Colonic mucosa (tissue), 4 donors: ENCODE data around the gene MTURN. TPM values are rescaled to one million over a fixed set of nuclear protein-coding genes. Genes with fewer than 3 reads are reported as not detected.

Source experiments
- DNase-seq: peaks from one replicate; pipeline ENCODE4 v3.0.0-alpha.2; 2020
- H3K27ac ChIP-seq: fragments of 200-600 bp; one replicate; pipeline ENCODE4 v1.8.0; 2021
- H3K27me3 ChIP-seq: fragments of 200-600 bp; one replicate; pipeline ENCODE4 v1.8.0; 2021
- H3K36me3 ChIP-seq: fragments of 200-600 bp; one replicate; pipeline ENCODE4 v1.8.0; 2021
- H3K4me1 ChIP-seq: fragments of 200-600 bp; one replicate; pipeline ENCODE4 v1.8.0; 2021; ENCODE audit warnings: mild to moderate bottlenecking
- H3K4me3 ChIP-seq: fragments of 200-600 bp; one replicate; pipeline ENCODE4 v1.8.0; 2021
- H3K9ac ChIP-seq, 2 donors: one replicate each; pipeline ENCODE4 v1.7.0; 2013; ENCODE audit warnings: control low read depth in 2 of 2, low read depth in 2 of 2, low read length in 2 of 2
- H3K9me3 ChIP-seq: fragments of 200-600 bp; one replicate; pipeline ENCODE4 v1.8.0; 2021
- CTCF ChIP-seq: fragments of 200-600 bp; IDR thresholded peaks from one replicate; pipeline ENCODE4 v1.8.0; 2022; ENCODE audit warnings: antibody characterized with exemption, mild to moderate bottlenecking
- intact Hi-C: fragments of 100-400 bp; cut with DNase I; formaldehyde crosslinking; loops from one replicate; pipeline ENCODE4 v1.14.1; 2022
- total RNA-seq, 2 donors: library from RNA; stranded (reverse); fragmentation: NEBNext Ultra II Directional in 1 of 2; extraction: Animal tissue kit (Norgen Biotek cat#: 25700) in 1 of 2; gene quantifications; one replicate each; pipeline ENCODE4 v1.2.1, GENCODE V29; 2021
- donor health status: healthy.
- donor health status: DM: no; HTN: no; CAD: no.
- donor health status: DM: no; HTN: no; CAD: no.

The MTURN gene
- total RNA-seq, 2 donors from 2014 or later, result 8.0 to 10.8 TPM

- H3K9me3 ChIP-seq, result no peaks in the 10 kb centered on the region
- no peak overlapping the region for H3K4me3 ChIP-seq
- no peaks in the 10 kb centered on the region for H3K36me3 ChIP-seq
- intact Hi-C loops, result no loop called here
- no peak for DNase-seq
- H3K27ac ChIP-seq, result no peak overlapping the region
- TF ChIP-seq CTCF, result no peak
- H3K4me1 ChIP-seq, result no peaks in the 10 kb centered on the region
- no peaks in the 10 kb centered on the region for H3K27me3 ChIP-seq
- no peak overlapping the region for H3K9ac ChIP-seq
Measured at GRCh38 chr7:30207376-30207775, 72.6 kb downstream of the MTURN start.

GRCh38 chr7:30209951-30210350 is 75.2 kb downstream of the MTURN start:
- no peaks in the 10 kb centered on the region for H3K9me3 ChIP-seq
- H3K4me1 ChIP-seq, result no peaks in the 10 kb centered on the region
- DNase-seq, result no peak
- H3K27ac ChIP-seq, result no peak overlapping the region
- no peak overlapping the region for H3K4me3 ChIP-seq
- H3K27me3 ChIP-seq, result no peaks in the 10 kb centered on the region
- no peaks in the 10 kb centered on the region for H3K36me3 ChIP-seq
- no peak overlapping the region for H3K9ac ChIP-seq
- intact Hi-C loops, result no loop called here
- TF ChIP-seq CTCF, result no peak

Other genes starting within 250 kb of the MTURN start
- gene SCRN1, start 145.2 kb upstream of the MTURN start, total RNA-seq, result 10 to 100 TPM; 13.2 to 17.1 TPM
- 1 to 10 TPM; 7.6 to 9.8 TPM for gene FKBP14, start 108.3 kb upstream of the MTURN start, total RNA-seq
- gene PLEKHA8, start 106.6 kb upstream of the MTURN start, total RNA-seq, result 10 to 100 TPM; 11.7 to 14.9 TPM
- 10 to 100 TPM; 42.4 to 45.9 TPM for gene ZNRF2, start 149.6 kb downstream of the MTURN start, total RNA-seq